Right cardiac atrium (tissue), 5 donors: Measurements from ENCODE around the gene NCF4. TPM values are rescaled to one million over a fixed set of nuclear protein-coding genes. Genes with fewer than 3 reads are reported as not detected.
A peak's percentile ranks its signal among the peaks of the same experiment; 100 is the strongest.

Experiments used
- ATAC-seq, 2 donors: fragments of 200-7000 bp; cut with Tn5 transposase; one replicate each; pipeline versions ENCODE4 v1.8.0 to v1.9.1; 2020; ENCODE audit warnings: moderate library complexity in 2 of 2, mild to moderate bottlenecking in 1 of 2
- DNase-seq, 3 donors: peaks; one replicate each; pipeline ENCODE4 v3.0.0-alpha.2; 2020
- H3K27ac ChIP-seq: one replicate; pipeline ENCODE4 v1.5.1; 2013; ENCODE audit warnings: mild to moderate bottlenecking, low read length, control low read depth, moderate library complexity
- H3K27me3 ChIP-seq: one replicate; pipeline ENCODE4 v1.6.1; 2013; ENCODE audit not compliant: control insufficient read depth, insufficient read depth
- H3K4me1 ChIP-seq: one replicate; pipeline ENCODE4 v1.6.1; 2013; ENCODE audit warnings: low read length; ENCODE audit not compliant: control insufficient read depth, insufficient read depth
- H3K4me3 ChIP-seq: one replicate; pipeline ENCODE4 v1.5.1; 2013; ENCODE audit warnings: low read length, control low read depth
- H3K9me3 ChIP-seq: one replicate; pipeline ENCODE4 v1.6.1; 2013; ENCODE audit warnings: low read length; ENCODE audit not compliant: control insufficient read depth
- WGBS: extraction: QIAGEN DNeasy Blood & Tissue Kit; methylation state at CpG from one replicate; pipeline ENCODE4 v1.1.7; 2013; 5-methylcytosine and 5-hydroxymethylcytosine counted together
- intact Hi-C, 4 donors: fragments of 100-400 bp; cut with DNase I; formaldehyde crosslinking; loops; one replicate each; pipeline versions ENCODE4 v1.11.0 to v1.14.0; 2022 to 2023
- polyA plus RNA-seq: library from polyadenylated mRNA; stranded (reverse); fragments of 200-250 nt; gene quantifications from one replicate; pipeline ENCODE4 v1.2.3, GENCODE V29; 2013
- total RNA-seq, 4 donors: library from RNA; stranded (reverse); fragmentation: NEBNext Ultra II Directional; extraction: Animal tissue kit (Norgen Biotek cat#: 25700); gene quantifications; one replicate each; pipeline ENCODE4 v1.2.1, GENCODE V29; 2021
- donor health status: healthy with polysubstance abuse.
- donor health status: DM: no; HTN: yes; CAD: no.
- donor health status: DM: no; HTN: no; CAD: no.
- donor health status: DM: no; HTN: yes; CAD: no; lungs with severe emphysema.
- donor health status: DM: yes; HTN: yes; CAD: no.

The NCF4 gene
- total and polyA plus RNA-seq, 5 donors: 3.1 to 6.9 (median 6.6) TPM

GRCh38 chr22:36856121-36856791 lies 4.5 kb upstream of the NCF4 start:
- intact Hi-C loops: loop anchor here in 3 of 4 donors (2.0 to 5.0 kb wide), 4 partner anchors 69 to 309 kb away; no protein-coding TSS in a partner anchor
- Histone ChIP-seq H3K27ac (no peak overlapping the region), H3K4me3 (no peak overlapping the region), H3K27me3 (no peaks in the 10 kb centered on the region), H3K4me1 (peaks cover 2% of the 10 kb centered on the region), H3K9me3 (no peaks in the 10 kb centered on the region)
- WGBS: 6% methylated on average over 30 of the region's 30 CpGs
- DNase-seq (peak; percentile 91 to 95 (median 95)), ATAC-seq (peak; percentile 91 to 92)

GRCh38 chr22:36856792-36857135 lies 4.0 kb upstream of the NCF4 start:
- Histone ChIP-seq H3K9me3 (no peaks in the 10 kb centered on the region), H3K27ac (no peak overlapping the region), H3K4me3 (no peak overlapping the region), H3K4me1 (peaks cover 2% of the 10 kb centered on the region), H3K27me3 (no peaks in the 10 kb centered on the region)
- WGBS: 76% methylated on average over 8 of the region's 8 CpGs
- ATAC-seq: no peak
- intact Hi-C loops: loop anchor here in 3 of 4 donors (2.0 to 5.0 kb wide), 4 partner anchors 69 to 310 kb away; no protein-coding TSS in a partner anchor
- DNase-seq: no peak

DNA sequence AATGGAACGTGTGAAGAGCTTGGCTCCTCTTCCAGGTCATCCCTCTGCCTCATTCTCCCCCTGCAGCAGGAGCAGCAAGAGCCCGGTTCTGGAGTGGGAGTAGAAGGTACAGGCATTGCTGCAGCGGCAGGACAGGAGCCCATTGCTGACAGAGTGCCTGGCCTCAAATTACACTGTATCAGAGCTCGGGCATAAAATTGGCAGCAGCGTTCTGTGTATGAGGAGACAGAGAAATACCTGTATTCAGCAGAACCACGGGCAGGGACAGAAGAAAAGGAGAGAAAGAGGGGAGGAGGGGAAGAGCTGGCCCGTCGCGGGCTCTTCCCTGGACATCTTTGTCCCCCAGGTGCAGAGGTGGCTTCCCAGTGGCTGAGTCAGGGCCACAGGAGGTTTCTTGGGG lies 2.6 kb upstream of the NCF4 start:
- no peak overlapping the region for H3K27ac ChIP-seq
- H3K4me1 ChIP-seq: peaks cover 2% of the 10 kb centered on the region
- WGBS: 60% methylated on average over 9 of the region's 9 CpGs
- H3K9me3 ChIP-seq: no peaks in the 10 kb centered on the region
- no peaks in the 10 kb centered on the region for H3K27me3 ChIP-seq
- ATAC-seq (no peak), DNase-seq (no peak)
- intact Hi-C loops: loop anchor here in 3 of 4 donors (5.0 kb wide), 3 partner anchors 71 to 311 kb away; no protein-coding TSS in a partner anchor
- no peak overlapping the region for H3K4me3 ChIP-seq

GRCh38 chr22:36858966-36859365 lies 1.8 kb upstream of the NCF4 start:
- DNase-seq (no peak), ATAC-seq (no peak)
- H3K27me3 ChIP-seq: no peaks in the 10 kb centered on the region
- intact Hi-C loops: loop anchor here in 3 of 4 donors (5.0 kb wide), 3 partner anchors 72 to 312 kb away; no protein-coding TSS in a partner anchor
- no peaks in the 10 kb centered on the region for H3K9me3 ChIP-seq
- 91% methylated on average over 2 of the region's 2 CpGs for WGBS
- no peaks in the 10 kb centered on the region for H3K4me1 ChIP-seq
- no peak overlapping the region for H3K4me3 ChIP-seq
- H3K27ac ChIP-seq: no peak overlapping the region

DNA sequence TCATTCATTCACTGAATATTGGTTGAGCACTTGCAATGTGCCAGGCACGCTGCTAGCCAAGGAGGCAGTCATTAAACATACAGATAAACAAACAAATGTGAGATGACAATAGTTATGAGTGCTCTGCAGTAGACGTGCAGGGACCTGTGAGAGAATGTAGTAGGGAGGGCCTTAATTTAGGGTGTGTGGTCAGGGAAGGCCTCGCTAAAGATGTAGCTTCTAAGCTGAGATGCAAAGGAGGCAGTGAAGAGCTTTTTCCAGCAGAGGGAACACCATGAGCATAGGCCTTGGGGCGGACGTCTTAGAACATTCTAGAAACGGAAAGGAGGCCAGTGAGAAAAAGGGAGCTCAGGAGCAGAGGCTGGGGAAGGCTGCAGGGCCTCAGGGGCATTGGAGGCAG lies 789 bp upstream of the NCF4 start:
- no peaks in the 10 kb centered on the region for H3K4me1 ChIP-seq
- no peaks in the 10 kb centered on the region for H3K27me3 ChIP-seq
- intact Hi-C loops: loop anchor here in 1 of 4 donors (10.0 kb wide), 1 partner anchor 115 kb away; no protein-coding TSS in a partner anchor
- WGBS: 61% methylated on average over 6 of the region's 6 CpGs
- ATAC-seq (no peak), DNase-seq (no peak)
- no peaks in the 10 kb centered on the region for H3K9me3 ChIP-seq
- no peak overlapping the region for H3K4me3 ChIP-seq
- no peak overlapping the region for H3K27ac ChIP-seq

DNA sequence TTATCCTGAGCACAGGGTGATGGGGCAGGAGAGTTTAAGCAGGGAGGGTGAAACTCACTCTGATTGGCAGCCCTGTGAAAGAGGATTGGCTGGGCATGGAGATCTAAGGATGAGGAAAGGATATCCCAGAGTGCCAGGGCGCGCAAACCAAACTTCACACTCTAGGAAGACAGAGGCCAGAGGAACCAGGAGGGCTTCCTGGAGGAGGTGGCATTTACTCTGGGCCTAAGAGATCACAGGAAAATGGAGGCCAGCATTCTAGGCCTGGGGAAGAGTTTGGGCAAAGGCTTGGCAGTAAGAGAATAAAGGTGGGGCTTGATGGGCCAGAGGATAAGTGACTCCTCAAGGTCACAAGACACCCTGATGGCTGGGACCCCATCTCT lies 377 bp upstream of the NCF4 start:
- Histone ChIP-seq H3K27ac (no peak overlapping the region), H3K27me3 (no peaks in the 10 kb centered on the region), H3K4me3 (no peak overlapping the region), H3K4me1 (no peaks in the 10 kb centered on the region), H3K9me3 (no peaks in the 10 kb centered on the region)
- intact Hi-C loops: loop anchor here in 1 of 4 donors (10.0 kb wide), 1 partner anchor 114 kb away; no protein-coding TSS in a partner anchor
- 96% methylated on average over 2 of the region's 2 CpGs for WGBS
- ATAC-seq: no peak
- no peak for DNase-seq

- Histone ChIP-seq H3K4me1 (no peaks in the 10 kb centered on the region), H3K4me3 (no peak overlapping the region), H3K27me3 (no peaks in the 10 kb centered on the region), H3K27ac (no peak overlapping the region), H3K9me3 (no peaks in the 10 kb centered on the region)
- WGBS: 69% methylated on average over 26 of the region's 26 CpGs
- intact Hi-C loops: loop anchor here in 1 of 4 donors (10.0 kb wide), 1 partner anchor 112 kb away; no protein-coding TSS in a partner anchor
- DNase-seq: peak; percentile 27 to 69 (median 64)
- peak; percentile 22 to 56 for ATAC-seq
Observed at GRCh38 chr22:36862251-36863242, 1.7 kb downstream of the NCF4 start.

DNA sequence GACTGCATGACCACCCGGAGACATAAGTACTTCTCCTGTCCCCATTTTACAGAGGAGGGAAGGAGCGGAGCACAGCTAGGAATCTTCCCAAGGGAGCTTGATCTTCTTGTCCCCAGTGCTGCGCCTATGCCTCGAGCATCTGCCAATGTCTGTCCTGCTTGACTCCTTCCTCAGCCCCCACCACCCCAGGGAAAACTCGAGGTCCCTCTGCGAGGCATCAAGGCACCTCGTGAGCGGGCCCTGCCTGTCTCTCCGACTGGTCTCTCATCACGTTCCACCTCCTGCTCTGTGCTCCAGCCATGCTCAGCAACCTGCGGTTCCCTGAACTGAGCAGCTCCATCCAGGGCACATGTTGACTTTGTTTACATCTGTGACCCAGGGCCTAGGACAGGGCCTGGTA lies 2.5 kb downstream of the NCF4 start:
- no peak overlapping the region for H3K4me3 ChIP-seq
- no peaks in the 10 kb centered on the region for H3K27me3 ChIP-seq
- ATAC-seq (no peak), DNase-seq (no peak)
- H3K27ac ChIP-seq: no peak overlapping the region
- no peaks in the 10 kb centered on the region for H3K4me1 ChIP-seq
- WGBS: 71% methylated on average over 11 of the region's 11 CpGs
- no peaks in the 10 kb centered on the region for H3K9me3 ChIP-seq
- intact Hi-C loops: loop anchor here in 1 of 4 donors (10.0 kb wide), 1 partner anchor 112 kb away; no protein-coding TSS in a partner anchor

DNA sequence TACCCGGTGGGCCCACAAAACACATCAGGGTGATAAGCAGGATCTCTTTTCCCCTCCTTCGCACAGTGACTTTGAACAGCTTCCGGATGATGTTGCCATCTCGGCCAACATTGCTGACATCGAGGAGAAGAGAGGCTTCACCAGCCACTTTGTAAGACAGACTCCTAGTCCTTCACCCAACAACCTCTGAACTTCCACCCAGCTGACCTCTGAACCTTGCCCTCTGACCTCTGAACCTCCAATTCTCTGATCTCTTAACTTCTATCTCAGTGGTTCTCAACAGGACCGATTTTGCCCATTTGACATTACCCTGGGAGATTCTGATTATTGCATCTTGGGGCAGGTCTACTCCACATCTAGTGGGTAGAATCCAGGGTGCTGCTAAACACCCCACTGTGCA lies 3.2 kb downstream of the NCF4 start:
- H3K27me3 ChIP-seq: no peaks in the 10 kb centered on the region
- no peak for ATAC-seq
- no peaks in the 10 kb centered on the region for H3K9me3 ChIP-seq
- 86% methylated on average over 6 of the region's 6 CpGs for WGBS
- no peak overlapping the region for H3K4me3 ChIP-seq
- no peaks in the 10 kb centered on the region for H3K4me1 ChIP-seq
- DNase-seq: no peak
- no peak overlapping the region for H3K27ac ChIP-seq
- intact Hi-C loops: loop anchor here in 1 of 4 donors (10.0 kb wide), 1 partner anchor 111 kb away; no protein-coding TSS in a partner anchor

DNA sequence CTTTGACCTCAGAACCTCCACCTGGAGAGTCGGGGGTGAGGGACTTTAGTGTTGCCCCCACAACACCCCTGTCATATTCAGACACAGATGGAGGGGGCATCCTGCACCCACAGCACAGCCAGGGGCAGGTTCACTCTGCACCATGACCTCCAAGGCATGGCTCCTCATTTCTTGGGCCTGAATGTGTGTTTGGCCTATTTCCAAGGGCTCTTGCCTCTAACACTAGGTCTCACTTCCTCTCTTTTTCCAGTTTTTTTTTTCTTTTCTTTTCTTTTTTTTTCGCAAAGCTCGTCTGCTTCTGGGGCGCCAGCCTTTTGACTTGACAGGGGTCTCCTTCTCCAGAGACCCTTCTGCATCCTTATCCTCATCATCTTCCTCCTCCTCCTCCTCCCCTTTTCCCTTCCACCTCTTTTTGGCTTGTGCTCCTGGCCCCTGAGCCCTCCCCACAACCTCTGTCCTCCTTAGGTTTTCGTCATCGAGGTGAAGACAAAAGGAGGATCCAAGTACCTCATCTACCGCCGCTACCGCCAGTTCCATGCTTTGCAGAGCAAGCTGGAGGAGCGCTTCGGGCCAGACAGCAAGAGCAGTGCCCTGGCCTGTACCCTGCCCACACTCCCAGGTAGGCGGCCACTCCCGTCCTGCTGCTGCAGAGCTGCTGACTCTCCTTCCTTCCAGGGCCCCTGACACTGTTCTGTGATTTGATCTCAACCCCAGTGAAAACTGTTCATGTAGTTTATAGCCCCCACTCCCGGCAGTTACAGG lies 3.8 kb downstream of the NCF4 start:
- no peaks in the 10 kb centered on the region for H3K27me3 ChIP-seq
- ATAC-seq (no peak), DNase-seq (no peak)
- WGBS: 63% methylated on average over 14 of the region's 14 CpGs
- intact Hi-C loops: loop anchor here in 1 of 4 donors (10.0 kb wide), 1 partner anchor 110 kb away; no protein-coding TSS in a partner anchor
- H3K4me3 ChIP-seq: no peak overlapping the region
- H3K4me1 ChIP-seq: no peaks in the 10 kb centered on the region
- H3K27ac ChIP-seq: no peak overlapping the region
- H3K9me3 ChIP-seq: no peaks in the 10 kb centered on the region
